ENCODE measurements around the gene SPATS2L. TPM values are rescaled to one million over a fixed set of nuclear protein-coding genes. Genes with fewer than 3 reads are reported as not detected.

SPATS2L gene
- total RNA-seq, 1 donor: 65.6 TPM

GRCh38 chr2:200300638-200301314 is 5.7 kb upstream of the SPATS2L start:
- TF ChIP-seq CTCF (IDR thresholded peaks at IDR 0.05; ENCODE audit: insufficient read depth, low read depth, low read length): no peak
- peak; percentile 77 for DNase-seq (ENCODE audit: low read depth)

DNA sequence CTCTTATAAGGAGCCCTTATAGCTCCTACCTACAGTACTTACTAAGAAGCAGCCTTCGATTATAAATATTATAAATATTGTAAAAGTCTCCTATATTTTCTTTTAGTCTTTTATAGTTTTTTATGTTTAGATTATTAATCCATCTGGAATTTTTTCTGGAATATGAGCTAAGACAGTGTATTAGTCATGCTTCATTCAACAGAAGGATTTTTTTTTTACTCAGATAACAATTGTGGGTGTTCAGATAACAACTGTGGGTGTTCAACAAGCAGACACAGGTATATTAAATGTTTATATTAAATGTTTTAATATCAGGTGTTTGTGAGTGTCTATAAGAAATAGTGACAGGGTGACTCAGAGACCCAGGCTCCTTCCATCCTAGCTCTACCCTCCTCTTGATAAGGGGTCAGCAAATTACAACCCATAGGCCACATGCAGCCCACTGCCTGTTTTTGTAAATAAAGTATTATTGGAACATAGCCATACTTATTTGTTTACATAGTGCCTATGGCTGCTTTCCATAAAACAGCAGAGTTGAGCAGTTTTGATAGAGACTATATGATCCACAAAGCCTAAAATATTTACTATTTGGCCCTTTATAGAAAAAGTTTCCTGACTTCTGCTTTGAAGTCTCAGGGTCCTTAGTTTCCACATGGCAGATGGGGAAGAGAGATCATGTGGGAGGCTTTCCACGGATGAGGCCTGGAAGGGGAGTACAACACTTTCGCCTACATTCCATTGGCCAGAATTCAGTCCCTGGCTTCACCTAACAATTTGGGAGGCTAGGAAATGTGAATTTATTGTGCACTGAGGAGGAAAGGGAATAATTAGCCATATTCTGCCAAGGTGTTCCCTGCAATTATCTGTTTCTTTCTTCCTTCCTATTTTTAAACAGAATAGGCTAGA is 4.3 kb upstream of the SPATS2L start:
- DNase-seq (ENCODE audit: low read depth): no peak
- no peak for TF ChIP-seq CTCF (IDR thresholded peaks at IDR 0.05; ENCODE audit: insufficient read depth, low read depth, low read length)
- no peak overlapping the region for H3K4me3 ChIP-seq (ENCODE audit: low read depth, low read length)

More at GRCh38 chr2:200300638-200301314, 5.7 kb upstream of the SPATS2L start:
- no peak overlapping the region for H3K4me3 ChIP-seq (ENCODE audit: low read depth, low read length)

DNA sequence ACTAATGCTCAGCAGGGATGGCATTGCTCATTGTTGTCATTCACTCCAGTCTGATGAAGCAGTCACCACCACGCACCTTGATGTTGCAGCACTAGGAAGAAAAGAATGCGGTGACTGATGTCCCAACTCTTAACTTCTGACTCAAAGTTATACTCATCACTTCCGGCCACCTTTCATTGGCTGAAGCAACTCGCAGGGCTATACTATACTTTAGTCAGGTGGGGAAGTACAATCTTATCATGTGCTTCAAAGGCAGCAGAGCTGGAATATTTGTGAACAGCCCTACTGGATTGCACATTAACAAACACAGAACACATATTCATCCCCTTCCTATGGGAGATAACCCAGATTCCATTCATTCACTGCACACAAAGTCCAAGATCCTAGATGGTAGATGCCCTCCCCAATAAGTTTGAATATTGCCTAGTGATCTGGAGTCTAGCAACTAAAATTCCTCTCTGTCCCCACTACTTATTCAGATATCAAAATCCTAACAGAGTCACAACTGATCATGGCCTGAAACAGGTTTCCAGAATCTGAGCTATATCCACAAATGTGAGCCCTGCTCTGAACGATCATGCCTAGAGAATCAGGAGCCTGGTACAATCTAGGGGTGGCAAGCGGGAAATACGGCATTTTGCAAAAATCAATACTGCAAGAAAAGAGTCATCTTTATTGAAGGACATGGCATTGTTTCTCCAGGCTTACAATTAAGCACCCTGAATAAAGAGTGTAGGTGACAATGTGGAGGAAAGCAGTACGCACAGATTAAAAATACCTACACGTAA is 3.4 kb upstream of the SPATS2L start:
- no peak overlapping the region for H3K4me3 ChIP-seq (ENCODE audit: low read depth, low read length)
- DNase-seq (ENCODE audit: low read depth): no peak
- no peak for TF ChIP-seq CTCF (IDR thresholded peaks at IDR 0.05; ENCODE audit: insufficient read depth, low read depth, low read length)

GRCh38 chr2:200305797-200306195 is 697 bp upstream of the SPATS2L start:
- peak; percentile 71 for DNase-seq (ENCODE audit: low read depth)
- TF ChIP-seq CTCF (IDR thresholded peaks at IDR 0.05; ENCODE audit: insufficient read depth, low read depth, low read length): no peak
- peak overlapping the region; percentile 78 for H3K4me3 ChIP-seq (ENCODE audit: low read depth, low read length)

GRCh38 chr2:200306931-200307723 is 634 bp downstream of the SPATS2L start:
- H3K4me3 ChIP-seq (ENCODE audit: low read depth, low read length): peak overlapping the region; percentile 78
- DNase-seq (ENCODE audit: low read depth): peak; percentile 26
- TF ChIP-seq CTCF (IDR thresholded peaks at IDR 0.05; ENCODE audit: insufficient read depth, low read depth, low read length): no peak

Measured in fibroblast of villous mesenchyme (primary cell).